Breast epithelium (tissue), 3 donors: ENCODE results near the gene SNX2.

Experiments
- CTCF ChIP-seq, 3 donors: fragments of 450-650 bp; IDR thresholded peaks; one replicate each; pipeline ENCODE4 v1.5.1; 2016 to 2017; ENCODE audit warnings: antibody characterized with exemption in 3 of 3, mild to moderate bottlenecking in 3 of 3, moderate library complexity in 3 of 3
- POLR2AphosphoS5 ChIP-seq, 3 donors: sonication (generic); formaldehyde crosslinking; IDR thresholded peaks; one replicate each; pipeline ENCODE4 v1.6.1; 2017; ENCODE audit warnings: antibody characterized with exemption in 3 of 3

- TF ChIP-seq POLR2AphosphoS5 (IDR thresholded peaks at IDR 0.05) = no peak
- no peak for TF ChIP-seq CTCF (IDR thresholded peaks at IDR 0.05)
These were observed 36.8 kb upstream of the SNX2 start for GRCh38 chr5:122738088-122738487.
